Urinary bladder (tissue), 4 donors: ENCODE results near the gene PIWIL1. TPM values are rescaled to one million over a fixed set of nuclear protein-coding genes. Genes with fewer than 3 reads are reported as not detected.

Source experiments
- DNase-seq: peaks from one replicate; pipeline ENCODE4 v3.0.0-alpha.2; 2015; ENCODE audit errors: extremely low spot score
- H3K27ac ChIP-seq: one replicate; pipeline ENCODE4 v1.5.1; 2013; ENCODE audit warnings: low read depth, mild to moderate bottlenecking, moderate library complexity
- H3K36me3 ChIP-seq: one replicate; pipeline ENCODE4 v1.6.1; 2013; ENCODE audit warnings: mild to moderate bottlenecking, moderate library complexity; ENCODE audit not compliant: insufficient read depth
- H3K4me1 ChIP-seq: one replicate; pipeline ENCODE4 v1.6.1; 2013; ENCODE audit warnings: mild to moderate bottlenecking, moderate library complexity; ENCODE audit not compliant: insufficient read depth
- H3K4me3 ChIP-seq: one replicate; pipeline ENCODE4 v1.5.1; 2013; ENCODE audit warnings: low read depth, low read length
- WGBS: extraction: QIAGEN DNeasy Blood & Tissue Kit; methylation state at CpG from one replicate; pipeline ENCODE4 v1.1.7; 2013; 5-methylcytosine and 5-hydroxymethylcytosine counted together
- polyA plus RNA-seq: library from polyadenylated mRNA; stranded (reverse); fragments of 200-250 nt; gene quantifications from one replicate; pipeline ENCODE4 v1.2.3, GENCODE V29; 2013
- total RNA-seq: library from RNA; depleted of rRNA; stranded (reverse); fragments of >200 nt; gene quantifications from one replicate; pipeline ENCODE4 v1.2.3, GENCODE V29; 2014
- donor health status: healthy with polysubstance abuse.
- donor health status: healthy.

The PIWIL1 gene
- total and polyA plus RNA-seq, 2 donors = 0.21 TPM; not detected in 1

DNA sequence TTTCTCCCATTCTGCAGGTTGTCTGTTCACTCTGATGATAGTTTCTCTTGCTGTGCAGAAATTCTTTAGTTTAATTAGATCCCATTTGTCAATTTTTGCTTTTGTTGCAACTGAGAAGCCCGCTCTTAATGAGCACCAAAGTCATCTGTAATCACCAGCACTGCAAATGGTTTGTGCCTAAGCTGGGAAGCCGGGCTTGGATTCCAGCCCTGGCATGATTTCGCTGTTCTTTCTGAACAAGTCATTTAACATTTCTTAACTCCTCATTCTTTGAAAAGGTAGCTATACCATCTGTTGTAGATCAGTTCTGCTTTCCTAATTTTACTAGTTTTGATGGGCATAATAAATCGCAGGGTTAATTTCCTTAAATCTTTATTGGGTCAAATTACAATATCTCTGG is 32.1 kb downstream of the PIWIL1 start:
- Histone ChIP-seq H3K36me3 (no peaks in the 10 kb centered on the region), H3K4me3 (no peak overlapping the region), H3K4me1 (no peaks in the 10 kb centered on the region), H3K27ac (no peak overlapping the region)
- 77% methylated on average over 4 of the region's 4 CpGs for WGBS
- DNase-seq = no peak

DNA sequence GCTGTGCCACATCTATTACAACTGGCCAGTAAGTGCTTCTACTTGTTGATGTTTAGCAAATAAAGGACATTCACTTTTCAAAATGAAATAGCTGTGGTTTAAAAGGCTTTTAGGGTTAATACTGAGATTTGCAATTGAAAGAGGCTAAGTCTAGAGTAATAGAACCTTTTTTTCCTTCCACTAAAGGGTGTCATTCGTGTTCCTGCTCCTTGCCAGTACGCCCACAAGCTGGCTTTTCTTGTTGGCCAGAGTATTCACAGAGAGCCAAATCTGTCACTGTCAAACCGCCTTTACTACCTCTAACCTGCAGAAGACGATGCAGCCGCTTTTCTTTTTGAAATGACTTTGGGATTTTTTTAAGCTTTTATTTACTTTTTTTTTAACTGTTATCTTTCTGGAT is 33.6 kb downstream of the PIWIL1 start:
- DNase-seq = no peak
- WGBS = 11% methylated on average over 5 of the region's 5 CpGs
- no peak overlapping the region for H3K4me3 ChIP-seq

GRCh38 chr12:130372936-130373335 is 35.2 kb downstream of the PIWIL1 start:
- H3K4me1 ChIP-seq = no peaks in the 10 kb centered on the region
- 58% methylated on average over 4 of the region's 4 CpGs for WGBS
- no peak for DNase-seq
- no peak overlapping the region for H3K27ac ChIP-seq
- H3K36me3 ChIP-seq = no peaks in the 10 kb centered on the region
- no peak overlapping the region for H3K4me3 ChIP-seq

More for the DNA sequence above, 33.6 kb downstream of the PIWIL1 start:
- H3K36me3 ChIP-seq = no peaks in the 10 kb centered on the region
- H3K27ac ChIP-seq = no peak overlapping the region
- H3K4me1 ChIP-seq = no peaks in the 10 kb centered on the region

DNA sequence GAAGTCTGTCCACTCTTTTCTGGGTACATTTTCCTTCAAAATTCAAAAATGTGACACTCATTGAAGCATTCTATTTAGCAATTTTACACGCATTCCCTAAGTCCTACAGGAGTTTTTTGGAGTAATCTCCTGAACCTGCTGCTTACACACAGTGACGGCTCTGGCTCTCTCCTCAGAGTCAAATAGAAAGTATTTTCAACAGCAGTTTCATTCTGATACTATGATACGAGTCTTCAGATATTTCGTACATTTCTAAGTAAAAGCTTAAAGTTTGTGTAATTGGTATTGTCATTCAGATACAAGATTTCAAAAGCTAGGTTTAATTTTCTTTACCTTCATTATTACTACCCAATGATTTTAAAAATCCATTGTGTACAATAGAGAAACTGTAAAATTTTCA is 36.4 kb downstream of the PIWIL1 start:
- Histone ChIP-seq H3K27ac (no peak overlapping the region), H3K4me1 (no peaks in the 10 kb centered on the region), H3K36me3 (no peaks in the 10 kb centered on the region), H3K4me3 (no peak overlapping the region)
- no peak for DNase-seq
- WGBS = 77% methylated on average over 4 of the region's 4 CpGs

DNA sequence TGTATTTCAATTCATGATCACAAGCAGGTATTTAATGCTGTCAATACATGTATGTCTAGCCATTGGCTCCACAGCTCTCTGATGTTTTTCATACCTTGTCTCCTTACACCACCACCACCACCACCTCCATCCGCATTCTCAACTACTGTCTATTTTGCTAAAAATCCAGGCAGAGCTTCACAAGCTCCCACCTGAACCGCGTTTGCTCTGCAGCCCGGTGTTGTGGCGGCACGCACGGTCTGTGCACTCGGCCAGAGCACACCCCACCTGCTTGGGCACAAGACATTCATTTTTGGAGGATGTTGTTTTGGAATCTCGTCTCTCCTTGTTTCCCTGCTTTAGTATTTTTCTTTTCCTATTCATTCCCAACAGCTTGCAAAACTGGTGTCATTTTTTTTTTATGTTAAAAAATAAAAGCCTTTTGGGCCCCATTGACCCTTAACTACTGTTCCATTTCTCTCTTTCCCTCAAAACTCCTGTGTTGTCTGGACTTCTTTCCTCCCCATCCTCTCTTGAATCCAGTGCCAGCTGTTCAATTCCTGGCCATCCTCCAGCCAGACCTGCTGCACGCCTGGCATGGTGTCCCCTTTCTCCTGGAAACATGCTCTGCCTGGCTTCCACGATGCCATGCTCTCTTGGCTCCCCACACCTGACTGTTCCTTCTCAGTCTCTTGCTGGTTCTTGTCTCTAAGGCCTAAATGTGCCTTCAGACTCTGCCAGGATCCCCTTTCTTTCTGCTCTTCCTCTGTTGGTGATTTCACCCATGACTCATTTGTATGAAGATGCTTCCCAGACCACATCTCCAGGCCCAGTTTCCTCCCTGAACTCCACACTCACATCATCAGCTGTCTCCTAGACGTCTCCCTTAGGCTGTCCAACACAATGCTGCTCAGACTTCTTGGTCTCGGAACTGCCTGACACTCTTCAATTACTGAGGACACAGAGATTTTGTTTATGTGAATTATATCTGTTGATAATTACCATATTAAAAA is 37.9 kb downstream of the PIWIL1 start:
- Histone ChIP-seq H3K4me3 (no peak overlapping the region), H3K36me3 (no peaks in the 10 kb centered on the region), H3K4me1 (no peaks in the 10 kb centered on the region), H3K27ac (no peak overlapping the region)
- no peak for DNase-seq
- WGBS = 82% methylated on average over 13 of the region's 13 CpGs

DNA sequence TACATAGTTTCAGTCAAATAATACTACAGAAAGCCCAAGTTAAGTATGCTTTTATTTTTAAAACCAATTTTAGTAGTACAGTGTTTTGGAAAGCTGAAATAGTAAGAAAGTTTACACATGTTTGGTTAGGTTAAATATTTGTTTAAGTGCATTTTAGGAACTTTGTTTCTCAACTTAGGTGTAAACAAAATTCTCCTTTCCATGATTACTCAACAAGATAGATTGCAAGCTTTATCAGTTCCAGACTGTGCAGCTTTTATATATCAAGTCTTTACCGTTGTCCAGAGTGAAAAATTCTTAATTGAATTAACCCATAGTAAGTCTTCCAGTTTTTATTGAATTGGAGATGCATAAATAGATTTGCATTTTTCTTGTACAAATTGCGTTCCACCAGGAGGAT is 45.1 kb downstream of the PIWIL1 start:
- no peaks in the 10 kb centered on the region for H3K36me3 ChIP-seq
- H3K4me3 ChIP-seq = no peak overlapping the region
- 51% methylated on average over 2 of the region's 2 CpGs for WGBS
- DNase-seq = no peak
- no peak overlapping the region for H3K27ac ChIP-seq
- no peaks in the 10 kb centered on the region for H3K4me1 ChIP-seq

DNA sequence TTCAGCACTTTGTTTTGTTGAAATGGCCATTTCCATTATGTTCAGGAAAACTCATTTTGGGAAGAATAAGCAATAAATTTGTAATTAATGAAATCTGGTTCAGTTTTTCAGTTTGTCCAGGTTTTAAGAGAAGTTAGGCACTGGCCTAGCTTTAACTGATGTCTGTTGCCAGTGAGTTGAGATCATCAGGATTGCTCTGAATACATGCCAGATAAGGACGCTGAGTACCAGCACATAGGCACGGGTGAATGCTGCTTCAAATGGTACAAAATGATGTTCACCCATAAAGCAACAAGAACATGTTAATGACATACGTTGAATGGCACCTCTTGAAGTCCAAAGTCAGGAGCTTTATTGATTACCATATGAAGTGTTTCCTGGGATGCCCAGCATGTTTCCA is 46.5 kb downstream of the PIWIL1 start:
- H3K4me3 ChIP-seq = no peak overlapping the region
- H3K27ac ChIP-seq = no peak overlapping the region
- H3K4me1 ChIP-seq = no peaks in the 10 kb centered on the region
- no peak for DNase-seq
- H3K36me3 ChIP-seq = no peaks in the 10 kb centered on the region
- WGBS = 51% methylated on average over 3 of the region's 3 CpGs

GRCh38 chr12:130385193-130385592 is 47.5 kb downstream of the PIWIL1 start:
- no peak overlapping the region for H3K27ac ChIP-seq
- no peak for DNase-seq
- H3K4me1 ChIP-seq = no peaks in the 10 kb centered on the region
- WGBS = 67% methylated on average over 4 of the region's 4 CpGs
- H3K4me3 ChIP-seq = no peak overlapping the region
- no peaks in the 10 kb centered on the region for H3K36me3 ChIP-seq

DNA sequence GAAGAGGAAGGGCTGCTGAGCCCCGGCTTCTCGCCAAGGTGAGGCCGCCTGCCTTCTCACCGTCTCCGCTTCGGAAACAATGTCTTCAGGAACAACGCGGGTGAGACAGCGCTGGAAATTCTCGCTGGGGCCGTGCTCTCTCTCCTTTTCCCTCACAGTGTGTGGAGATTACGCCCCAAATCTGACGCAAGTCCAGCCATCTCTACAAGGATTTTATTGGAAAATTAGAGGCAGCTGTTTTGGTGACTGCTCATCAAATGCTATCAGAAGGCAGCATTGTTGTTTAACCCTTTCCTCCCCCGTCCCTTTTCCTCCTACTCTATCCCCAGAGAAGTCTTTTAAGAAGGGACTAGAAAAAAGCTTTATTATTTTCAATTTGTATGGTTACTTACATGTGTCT is 53.5 kb downstream of the PIWIL1 start:
- no peak for DNase-seq
- WGBS = 21% methylated on average over 14 of the region's 14 CpGs
- Histone ChIP-seq H3K27ac (no peak overlapping the region), H3K4me1 (no peaks in the 10 kb centered on the region), H3K36me3 (no peaks in the 10 kb centered on the region), H3K4me3 (no peak overlapping the region)

- no peak overlapping the region for H3K4me3 ChIP-seq
- no peaks in the 10 kb centered on the region for H3K36me3 ChIP-seq
- no peak overlapping the region for H3K27ac ChIP-seq
- 38% methylated on average over 4 of the region's 4 CpGs for WGBS
- DNase-seq = no peak
- no peaks in the 10 kb centered on the region for H3K4me1 ChIP-seq
These were observed 57.2 kb downstream of the PIWIL1 start for GRCh38 chr12:130394906-130395305.

- Histone ChIP-seq H3K4me3 (no peak overlapping the region), H3K4me1 (no peaks in the 10 kb centered on the region), H3K27ac (no peak overlapping the region), H3K36me3 (no peaks in the 10 kb centered on the region)
- DNase-seq = no peak
- 63% methylated on average over 2 of the region's 2 CpGs for WGBS
These were observed 59.0 kb downstream of the PIWIL1 start for GRCh38 chr12:130396667-130397066.

GRCh38 chr12:130398100-130398848 is 60.6 kb downstream of the PIWIL1 start:
- whole genome bisulfite sequencing = 70% methylated on average over 12 of the region's 12 CpGs

DNA sequence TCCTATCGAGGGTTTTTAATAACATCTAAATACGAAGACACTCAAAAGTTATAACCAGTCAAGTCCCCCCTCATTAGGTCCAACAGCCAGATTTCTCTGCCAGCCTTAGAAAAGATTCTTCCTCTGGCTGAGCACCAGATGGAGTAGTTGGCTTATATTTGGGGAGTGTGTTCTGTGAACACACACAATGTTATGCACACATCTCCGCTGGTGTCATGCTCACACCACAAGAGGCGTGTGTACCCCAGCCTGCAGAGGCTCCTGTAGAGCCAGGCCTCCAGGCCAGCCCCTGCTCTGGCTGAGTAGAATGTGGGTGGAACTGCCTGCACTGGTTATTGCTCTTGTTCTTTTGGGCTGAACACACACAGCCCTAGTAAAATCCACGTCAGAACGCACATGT is 64.0 kb downstream of the PIWIL1 start:
- no peak overlapping the region for H3K27ac ChIP-seq
- 73% methylated on average over 6 of the region's 6 CpGs for WGBS
- H3K36me3 ChIP-seq = no peaks in the 10 kb centered on the region
- H3K4me3 ChIP-seq = no peak overlapping the region
- no peaks in the 10 kb centered on the region for H3K4me1 ChIP-seq
- no peak for DNase-seq

More at GRCh38 chr12:130398100-130398848, 60.6 kb downstream of the PIWIL1 start:
- no peak for DNase-seq
- no peak overlapping the region for H3K4me3 ChIP-seq
- no peaks in the 10 kb centered on the region for H3K36me3 ChIP-seq
- H3K27ac ChIP-seq = no peak overlapping the region
- no peaks in the 10 kb centered on the region for H3K4me1 ChIP-seq

- H3K4me3 ChIP-seq = no peak overlapping the region
- DNase-seq = no peak
- WGBS = 40% methylated on average over 7 of the region's 7 CpGs
- no peaks in the 10 kb centered on the region for H3K4me1 ChIP-seq
- H3K36me3 ChIP-seq = no peaks in the 10 kb centered on the region
- no peak overlapping the region for H3K27ac ChIP-seq
These were observed 67.6 kb downstream of the PIWIL1 start for GRCh38 chr12:130405332-130405731.
